ENCODE data around the gene IQCF2. TPM values are rescaled to one million over a fixed set of nuclear protein-coding genes. Genes with fewer than 3 reads are reported as not detected.
"Not testable (repeated sequence)": the region's sequence is repeated elsewhere in the genome, so short reads cannot be mapped to it uniquely, and the experiment has no call there.

The IQCF2 gene
- total and polyA plus RNA-seq, 2 donors (not counting 1 experiment from before 2014, with no cell fraction given), result not detected

GRCh38 chr3:51902361-51902760 lies 40.9 kb downstream of the IQCF2 start:
- H3K27me3 ChIP-seq (replicated peaks in 1 of 4; ENCODE audit: control extremely low read depth in 1 of 4, control insufficient read depth in 3 of 4, insufficient read depth in 4 of 4, low read length in 3 of 4); H3K4me3 Mint-ChIP-seq; DNase-seq; H3K27ac ChIP-seq (ENCODE audit: low read length in 2 of 2); H3K79me2 ChIP-seq (ENCODE audit: control insufficient read depth, insufficient read depth, low read length); H3K4me1 Mint-ChIP-seq; POLR2A ChIA-PET; H3K36me3 ChIP-seq (replicated peaks in 1 of 2; ENCODE audit: control extremely low read depth in 1 of 2, control insufficient read depth in 1 of 2, extremely low read depth in 1 of 2, insufficient read depth in 2 of 2, low read length in 1 of 2); H3K9ac ChIP-seq (ENCODE audit: low read length); H4K20me1 ChIP-seq (ENCODE audit: control insufficient read depth, insufficient read depth, low read length, poor library complexity, severe bottlenecking); H3K4me3 ChIP-seq (ENCODE audit: control extremely low read depth in 1 of 5, extremely low read depth in 1 of 5, insufficient read depth in 1 of 5, low read depth in 2 of 5, low read length in 4 of 5); H3K4me1 ChIP-seq (ENCODE audit: control insufficient read depth in 2 of 2, insufficient read depth in 2 of 2, low read length in 2 of 2); H3K4me2 ChIP-seq (replicated peaks; ENCODE audit: low read depth, low read length, poor library complexity, severe bottlenecking); CTCF ChIA-PET; H2AFZ ChIP-seq (ENCODE audit: insufficient read depth, low read depth, low read length, poor library complexity, severe bottlenecking); H3K27ac Mint-ChIP-seq; H3K9me3 Mint-ChIP-seq (ENCODE audit: insufficient read depth); intact Hi-C loops (cut with micrococcal nuclease); ATAC-seq (ENCODE audit: low read depth): not testable (repeated sequence)
- H3K9me3 ChIP-seq (ENCODE audit: control extremely low read depth in 1 of 3, control insufficient read depth in 2 of 3, insufficient read depth in 1 of 3, low read length in 2 of 3), result peaks cover 0 to 12% (median 0%) of the 10 kb centered on the region in 3 donors
- 41% methylated on average over 3 of the region's 7 CpGs for WGBS (ENCODE audit: insufficient coverage)
- peaks cover 66% of the 10 kb centered on the region for H3K27me3 Mint-ChIP-seq

GRCh38 chr3:51904034-51904823 lies 42.8 kb downstream of the IQCF2 start:
- Histone ChIP-seq H3K9me3 (ENCODE audit: control extremely low read depth in 1 of 3, control insufficient read depth in 2 of 3, insufficient read depth in 1 of 3, low read length in 2 of 3) (peaks cover 3 to 24% (median 3%) of the 10 kb centered on the region in 3 donors), H3K9ac (ENCODE audit: low read length) (no peak overlapping the region), H3K36me3 (replicated peaks in 1 of 2; ENCODE audit: control extremely low read depth in 1 of 2, control insufficient read depth in 1 of 2, extremely low read depth in 1 of 2, insufficient read depth in 2 of 2, low read length in 1 of 2) (no peaks in the 10 kb centered on the region), H4K20me1 (ENCODE audit: control insufficient read depth, insufficient read depth, low read length, poor library complexity, severe bottlenecking) (no peaks in the 10 kb centered on the region), H3K4me2 (replicated peaks; ENCODE audit: low read depth, low read length, poor library complexity, severe bottlenecking) (no peak overlapping the region), H2AFZ (ENCODE audit: insufficient read depth, low read depth, low read length, poor library complexity, severe bottlenecking) (no peak overlapping the region), H3K27me3 (replicated peaks in 1 of 4; ENCODE audit: control extremely low read depth in 1 of 4, control insufficient read depth in 3 of 4, insufficient read depth in 4 of 4, low read length in 3 of 4) (peaks cover 0 to 3% (median 0%) of the 10 kb centered on the region in 4 experiments), H3K4me3 (ENCODE audit: control extremely low read depth in 1 of 5, extremely low read depth in 1 of 5, insufficient read depth in 1 of 5, low read depth in 2 of 5, low read length in 4 of 5) (no peak overlapping the region), H3K27ac (ENCODE audit: low read length in 2 of 2) (no peak overlapping the region), H3K79me2 (ENCODE audit: control insufficient read depth, insufficient read depth, low read length) (no peaks in the 10 kb centered on the region), H3K4me1 (ENCODE audit: control insufficient read depth in 2 of 2, insufficient read depth in 2 of 2, low read length in 2 of 2) (no peaks in the 10 kb centered on the region)
- no peak for ATAC-seq (ENCODE audit: low read depth)
- POLR2A ChIA-PET, result no interaction called here
- peaks cover 7% of the 10 kb centered on the region for H3K9me3 Mint-ChIP-seq (ENCODE audit: insufficient read depth)
- peaks cover 61% of the 10 kb centered on the region for H3K27me3 Mint-ChIP-seq
- CTCF ChIA-PET, result no interaction called here
- intact Hi-C loops (cut with micrococcal nuclease), result no loop called here
- TF ChIP-seq CTCF (IDR thresholded peaks at IDR 0.05) (no peak), EZH2 (IDR thresholded peaks at IDR 0.05; ENCODE audit: borderline replicate concordance, insufficient read depth, low read depth, low read length, poor library complexity, severe bottlenecking) (no peak)
- WGBS (ENCODE audit: insufficient coverage), result 85% methylated on average over 1 of the region's 2 CpGs
- H3K4me3 Mint-ChIP-seq, result no peak overlapping the region
- DNase-seq, result no peak
- H3K4me1 Mint-ChIP-seq, result no peaks in the 10 kb centered on the region
- H3K27ac Mint-ChIP-seq, result no peak overlapping the region
